ENCODE results near the gene STK26.

Gene STK26

GRCh38 chrX:132090403-132091159, 67.5 kb downstream of the STK26 start:
- in situ Hi-C loops (cut with MboI; ENCODE audit: low sequenced_read_pairs), result loop anchor here (25.0 kb wide), 1 partner anchor 122 kb away; the partner anchor contains the start of gene RAP2C

- in situ Hi-C loops (cut with MboI; ENCODE audit: low sequenced_read_pairs), result loop anchor here (25.0 kb wide), 1 partner anchor 120 kb away; the partner anchor contains the start of gene RAP2C
Measured at GRCh38 chrX:132092439-132093065, 69.5 kb downstream of the STK26 start.

GRCh38 chrX:132093239-132093860, 70.2 kb downstream of the STK26 start:
- in situ Hi-C loops (cut with MboI; ENCODE audit: low sequenced_read_pairs), result loop anchor here (25.0 kb wide), 1 partner anchor 119 kb away; the partner anchor contains the start of gene RAP2C

GRCh38 chrX:132094164-132094563, 71.1 kb downstream of the STK26 start:
- in situ Hi-C loops (cut with MboI; ENCODE audit: low sequenced_read_pairs), result loop anchor here (25.0 kb wide), 1 partner anchor 118 kb away; the partner anchor contains the start of gene RAP2C

- in situ Hi-C loops (cut with MboI; ENCODE audit: low sequenced_read_pairs), result loop anchor here (25.0 kb wide), 1 partner anchor 114 kb away; the partner anchor contains the start of gene RAP2C
Measured at GRCh38 chrX:132098704-132099103, 75.6 kb downstream of the STK26 start.

GRCh38 chrX:132101206-132101605, 78.1 kb downstream of the STK26 start:
- in situ Hi-C loops (cut with MboI; ENCODE audit: low sequenced_read_pairs), result no loop called here

GRCh38 chrX:132101799-132102198, 78.7 kb downstream of the STK26 start:
- in situ Hi-C loops (cut with MboI; ENCODE audit: low sequenced_read_pairs), result no loop called here

GRCh38 chrX:132107291-132107690, 84.2 kb downstream of the STK26 start:
- in situ Hi-C loops (cut with MboI; ENCODE audit: low sequenced_read_pairs), result no loop called here

- in situ Hi-C loops (cut with MboI; ENCODE audit: low sequenced_read_pairs), result no loop called here
Measured at GRCh38 chrX:132114607-132115006, 91.5 kb downstream of the STK26 start.

GRCh38 chrX:132115792-132116191, 92.7 kb downstream of the STK26 start:
- in situ Hi-C loops (cut with MboI; ENCODE audit: low sequenced_read_pairs), result no loop called here

GRCh38 chrX:132118358-132118757, 95.3 kb downstream of the STK26 start:
- in situ Hi-C loops (cut with MboI; ENCODE audit: low sequenced_read_pairs), result no loop called here

- in situ Hi-C loops (cut with MboI; ENCODE audit: low sequenced_read_pairs), result no loop called here
Measured at GRCh38 chrX:132119283-132119682, 96.2 kb downstream of the STK26 start.

GRCh38 chrX:132119821-132120515, 96.9 kb downstream of the STK26 start:
- in situ Hi-C loops (cut with MboI; ENCODE audit: low sequenced_read_pairs), result no loop called here

- in situ Hi-C loops (cut with MboI; ENCODE audit: low sequenced_read_pairs), result no loop called here
Measured at GRCh38 chrX:132120913-132121312, 97.8 kb downstream of the STK26 start.

Measured in HL-60/S4 treated with phorbol 12-myristate 13-acetate at 8.2 ng/mL for 4 days and 3 days (cell line).